NCI-H1092 treated with DMSO at 0.1 percent for 48 hours (cell line): ENCODE measurements around the gene ARHGAP22.
A peak's percentile ranks its signal among the peaks of the same experiment; 100 is the strongest.

Source experiments
- DNase-seq: peaks from one replicate; lab custom pipeline; 2025; lab: John Stamatoyannopoulos, UW

ARHGAP22 gene

GRCh38 chr10:48477616-48478015 lies 127.3 kb downstream of the ARHGAP22 start:
- no peak for DNase-seq

GRCh38 chr10:48477141-48477540 lies 127.7 kb downstream of the ARHGAP22 start:
- DNase-seq = no peak

GRCh38 chr10:48476279-48476982 lies 128.4 kb downstream of the ARHGAP22 start:
- no peak for DNase-seq

GRCh38 chr10:48475943-48476278 lies 129.0 kb downstream of the ARHGAP22 start:
- DNase-seq = no peak

GRCh38 chr10:48474765-48475365 lies 130.0 kb downstream of the ARHGAP22 start:
- no peak for DNase-seq

- DNase-seq = peak; percentile 0
Measured at GRCh38 chr10:48473704-48474103, 131.2 kb downstream of the ARHGAP22 start.

GRCh38 chr10:48472501-48473069 lies 132.3 kb downstream of the ARHGAP22 start:
- DNase-seq = no peak

- no peak for DNase-seq
Measured at GRCh38 chr10:48470893-48471805, 133.7 kb downstream of the ARHGAP22 start.

- DNase-seq = no peak
Measured at GRCh38 chr10:48470115-48470892, 134.6 kb downstream of the ARHGAP22 start.

GRCh38 chr10:48469516-48470020 lies 135.3 kb downstream of the ARHGAP22 start:
- no peak for DNase-seq

GRCh38 chr10:48468866-48469511 lies 135.9 kb downstream of the ARHGAP22 start:
- DNase-seq = no peak

GRCh38 chr10:48468130-48468790 lies 136.6 kb downstream of the ARHGAP22 start:
- no peak for DNase-seq

GRCh38 chr10:48467669-48468068 lies 137.2 kb downstream of the ARHGAP22 start:
- DNase-seq = no peak

GRCh38 chr10:48466611-48467240 lies 138.1 kb downstream of the ARHGAP22 start:
- no peak for DNase-seq

- no peak for DNase-seq
Measured at GRCh38 chr10:48465860-48466521, 138.9 kb downstream of the ARHGAP22 start.

- peak; percentile 10 for DNase-seq
Measured at GRCh38 chr10:48464871-48465736, 139.8 kb downstream of the ARHGAP22 start.

GRCh38 chr10:48464121-48464870 lies 140.6 kb downstream of the ARHGAP22 start:
- no peak for DNase-seq
